Thoracic aorta (tissue), 2 donors: ENCODE measurements around the gene UNCX. TPM values are rescaled to one million over a fixed set of nuclear protein-coding genes. Genes with fewer than 3 reads are reported as not detected.

Experiments used
- ATAC-seq: fragments of 150-250 bp; one replicate; pipeline ENCODE4 v1.8.0; 2017; ENCODE audit warnings: low read depth; ENCODE audit not compliant: insufficient number of reproducible peaks, low FRiP score
- DNase-seq: peaks from one replicate; pipeline ENCODE4 v3.0.0-alpha.2; 2020; ENCODE audit warnings: low spot score
- H3K27ac ChIP-seq, 2 donors: fragments of 200-600 bp; sonication (generic); 1 replicate in 1 of 2; 2 replicates in 1 of 2; pipeline ENCODE4 v1.5.1; 2016; ENCODE audit warnings: mild to moderate bottlenecking in 2 of 2, moderate library complexity in 2 of 2
- H3K27me3 ChIP-seq: fragments of 200-600 bp; sonication (generic); replicated peaks from 2 replicates; pipeline ENCODE4 v1.6.0; 2016; ENCODE audit warnings: mild to moderate bottlenecking; ENCODE audit not compliant: insufficient read depth
- H3K36me3 ChIP-seq: fragments of 200-600 bp; sonication (generic); one replicate; pipeline ENCODE4 v1.5.1; 2016
- H3K4me1 ChIP-seq, 2 donors: fragments of 200-600 bp; sonication (generic); 1 replicate in 1 of 2; 2 replicates in 1 of 2; pipeline versions ENCODE4 v1.5.1 to v1.6.0; 2016; ENCODE audit warnings: low read depth in 2 of 2, mild to moderate bottlenecking in 1 of 2; ENCODE audit not compliant: control insufficient read depth in 1 of 2
- H3K4me3 ChIP-seq: fragments of 200-600 bp; sonication (generic); 2 replicates; pipeline ENCODE4 v1.5.1; 2016; ENCODE audit warnings: mild to moderate bottlenecking
- H3K9me3 ChIP-seq: fragments of 200-600 bp; sonication (generic); 2 replicates; pipeline ENCODE4 v1.5.1; 2016
- CTCF ChIP-seq: fragments of 200-600 bp; sonication (generic); IDR thresholded peaks from one replicate; pipeline ENCODE4 v1.5.1; 2019; ENCODE audit warnings: antibody characterized with exemption
- total RNA-seq, 2 donors: library from RNA; depleted of rRNA; stranded (reverse); fragments of >200 nt; gene quantifications; one replicate each; pipeline versions ENCODE4 v1.1.0 to v1.2.3, GENCODE V29; 2016

Gene UNCX
- total RNA-seq, 2 donors from 2014 or later, result not detected

- peaks cover 32% of the 10 kb centered on the region for H3K27me3 ChIP-seq
- no peak for TF ChIP-seq CTCF
- DNase-seq, result no peak
- no peaks in the 10 kb centered on the region for H3K9me3 ChIP-seq
- H3K4me3 ChIP-seq, result no peak overlapping the region
- no peak for ATAC-seq
- H3K36me3 ChIP-seq, result no peaks in the 10 kb centered on the region
- H3K27ac ChIP-seq, result no peak overlapping the region
- peaks cover 4 to 19% of the 10 kb centered on the region in 2 donors for H3K4me1 ChIP-seq
These were observed 3.5 kb downstream of the UNCX start for GRCh38 chr7:1236132-1236661.

DNA sequence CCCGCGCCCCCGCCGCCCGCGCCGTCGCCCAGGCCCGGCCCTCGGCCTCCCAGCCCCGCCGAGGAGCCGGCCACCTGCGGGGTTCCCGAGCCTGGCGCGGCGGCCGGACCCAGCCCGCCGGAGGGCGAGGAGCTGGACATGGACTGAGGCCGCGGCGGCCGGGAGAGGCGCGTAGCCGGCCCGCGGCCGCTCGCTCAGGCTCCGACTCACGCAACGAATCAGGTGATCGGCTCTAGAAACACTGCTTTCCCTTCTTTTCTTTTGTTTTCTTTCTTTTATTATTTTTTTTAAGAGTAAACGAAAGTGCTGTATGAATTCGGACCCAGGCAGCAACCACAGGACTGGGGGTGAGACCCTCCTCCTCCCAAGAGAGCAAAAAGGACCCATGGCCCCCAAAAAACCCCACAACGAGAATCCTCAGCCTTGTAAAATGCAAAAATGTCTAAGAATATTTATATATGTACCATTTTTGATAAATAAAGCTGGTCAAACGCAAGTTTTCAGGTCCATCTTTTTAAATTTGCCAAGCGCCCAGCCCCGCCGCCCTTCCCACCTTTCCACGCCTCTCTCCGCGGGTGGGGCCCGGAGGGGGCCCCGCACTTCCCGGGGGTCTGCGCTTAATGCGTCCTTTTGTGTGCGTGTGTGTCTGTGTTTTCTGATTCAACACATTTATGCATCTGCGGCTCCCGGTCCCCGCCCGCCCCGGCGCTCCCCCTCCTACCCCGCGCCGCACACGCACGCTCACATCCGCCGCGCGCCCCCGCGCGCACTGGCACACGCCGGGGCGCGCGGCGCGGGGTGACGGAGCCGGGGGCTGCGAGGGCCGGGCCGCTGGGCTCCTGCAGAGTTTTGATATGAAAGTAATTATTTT lies 4.4 kb downstream of the UNCX start:
- no peak overlapping the region for H3K27ac ChIP-seq
- peaks cover 4 to 19% of the 10 kb centered on the region in 2 donors for H3K4me1 ChIP-seq
- no peak for TF ChIP-seq CTCF
- no peak overlapping the region for H3K4me3 ChIP-seq
- ATAC-seq (no peak), DNase-seq (no peak)
- no peaks in the 10 kb centered on the region for H3K9me3 ChIP-seq
- no peaks in the 10 kb centered on the region for H3K36me3 ChIP-seq
- H3K27me3 ChIP-seq, result peaks cover 31% of the 10 kb centered on the region

DNA sequence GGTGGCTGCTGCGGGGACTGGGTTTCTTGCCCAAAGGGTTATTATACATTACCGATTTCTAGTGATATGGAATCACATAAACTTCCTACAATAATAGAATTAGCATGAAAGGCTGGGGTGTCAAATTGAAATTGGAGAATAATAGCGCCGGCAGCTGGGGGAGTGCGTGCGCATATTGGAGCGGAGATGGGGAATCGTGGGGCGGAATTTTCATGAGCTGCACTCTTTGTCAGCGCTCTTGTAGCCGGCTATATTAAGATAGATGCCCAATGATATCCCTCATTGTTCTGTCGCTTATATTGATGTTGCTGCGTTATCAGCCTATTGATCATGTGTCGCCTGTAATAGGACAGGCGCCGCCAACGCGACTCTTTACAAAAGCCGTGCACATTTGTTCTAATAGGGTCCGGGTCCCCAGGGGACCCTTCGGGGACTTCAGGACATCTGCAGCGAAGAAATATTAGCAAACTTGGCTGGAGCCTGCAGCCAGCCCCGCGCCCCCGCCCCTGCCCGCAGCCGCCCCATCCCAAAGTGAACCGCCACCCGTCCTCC lies 5.1 kb downstream of the UNCX start:
- H3K4me3 ChIP-seq, result no peak overlapping the region
- peaks cover 4 to 19% of the 10 kb centered on the region in 2 donors for H3K4me1 ChIP-seq
- H3K27me3 ChIP-seq, result peaks cover 33% of the 10 kb centered on the region
- H3K27ac ChIP-seq, result no peak overlapping the region
- DNase-seq (no peak), ATAC-seq (no peak)
- H3K36me3 ChIP-seq, result no peaks in the 10 kb centered on the region
- no peaks in the 10 kb centered on the region for H3K9me3 ChIP-seq
- TF ChIP-seq CTCF, result no peak

GRCh38 chr7:1238450-1238882 lies 5.8 kb downstream of the UNCX start:
- Histone ChIP-seq H3K4me1 (peaks cover 4 to 19% of the 10 kb centered on the region in 2 donors), H3K27ac (no peak overlapping the region), H3K4me3 (no peak overlapping the region), H3K27me3 (peaks cover 38% of the 10 kb centered on the region), H3K36me3 (no peaks in the 10 kb centered on the region), H3K9me3 (no peaks in the 10 kb centered on the region)
- DNase-seq (no peak), ATAC-seq (no peak)
- no peak for TF ChIP-seq CTCF
